Measurements from ENCODE around the gene VPS13D.
"Not testable (repeated sequence)": the region's sequence is repeated elsewhere in the genome, so short reads cannot be mapped to it uniquely, and the experiment has no call there.

The VPS13D gene

GRCh38 chr1:12456979-12457378 is 227.1 kb downstream of the VPS13D start:
- no peak for DNase-seq

- DNase-seq, result no peak
These were observed 227.9 kb downstream of the VPS13D start for GRCh38 chr1:12457771-12458170.

GRCh38 chr1:12458571-12458970 is 228.7 kb downstream of the VPS13D start:
- DNase-seq, result no peak

GRCh38 chr1:12460121-12460520 is 230.3 kb downstream of the VPS13D start:
- no peak for DNase-seq

DNA sequence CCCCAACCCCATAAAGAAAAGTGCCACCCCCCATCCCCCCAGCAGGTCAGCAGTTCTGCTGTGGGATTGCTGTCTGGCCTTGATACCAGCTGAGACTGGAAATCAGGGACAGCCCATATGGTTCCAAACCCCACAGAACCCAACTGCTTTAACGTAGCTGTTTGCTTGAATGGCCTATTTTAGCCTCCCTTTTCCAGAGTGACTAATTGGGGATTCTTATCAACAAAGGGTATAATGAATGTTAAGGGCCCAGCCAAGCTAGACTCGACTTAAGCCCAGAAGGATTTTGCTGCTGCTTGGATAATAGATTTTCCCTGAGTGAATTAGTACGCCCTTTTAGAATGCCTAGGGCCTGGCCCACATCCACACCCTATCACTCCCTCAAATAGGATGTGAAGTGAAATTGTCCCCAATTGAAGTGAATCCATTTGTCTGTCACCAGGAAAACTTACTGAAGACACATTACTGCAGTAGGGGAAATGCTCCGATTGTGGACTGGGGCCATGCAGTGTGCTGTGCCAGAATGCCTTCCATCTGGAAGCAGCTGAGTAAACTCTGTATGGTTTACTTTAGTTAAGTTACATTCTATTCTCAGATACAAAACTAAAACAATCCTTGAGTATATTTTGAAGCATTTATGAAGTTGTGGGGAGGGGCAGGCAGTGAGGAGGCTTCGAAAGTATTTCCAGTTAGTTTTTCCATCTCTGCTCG is 231.2 kb downstream of the VPS13D start:
- DNase-seq, result no peak

GRCh38 chr1:12461754-12462153 is 231.9 kb downstream of the VPS13D start:
- no peak for DNase-seq

GRCh38 chr1:12462586-12462985 is 232.8 kb downstream of the VPS13D start:
- DNase-seq, result no peak

GRCh38 chr1:12464045-12464461 is 234.2 kb downstream of the VPS13D start:
- no peak for DNase-seq

DNA sequence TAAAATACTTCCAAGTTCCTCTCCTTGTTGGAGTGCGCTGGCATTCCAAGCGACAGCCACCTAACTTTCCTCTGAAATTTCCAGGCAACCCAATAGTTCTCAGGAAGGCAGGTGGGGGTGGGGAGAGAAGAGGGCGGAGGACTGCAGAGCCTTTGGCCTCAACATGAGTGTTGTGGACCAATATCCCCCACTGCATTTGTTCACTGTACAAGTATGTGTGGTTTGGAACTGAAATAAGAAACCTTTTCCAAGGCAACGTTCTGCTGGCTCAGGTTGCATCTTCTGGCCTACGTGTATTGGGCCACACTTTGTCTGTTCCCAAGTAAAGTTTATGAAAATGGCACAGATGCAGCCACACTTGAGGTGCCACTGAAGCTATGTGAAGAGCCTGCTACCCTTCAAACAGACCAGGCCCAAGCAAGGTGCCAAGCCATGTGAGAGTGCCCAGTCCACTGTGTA is 234.8 kb downstream of the VPS13D start:
- no peak for DNase-seq

GRCh38 chr1:12465126-12465525 is 235.3 kb downstream of the VPS13D start:
- DNase-seq, result no peak

DNA sequence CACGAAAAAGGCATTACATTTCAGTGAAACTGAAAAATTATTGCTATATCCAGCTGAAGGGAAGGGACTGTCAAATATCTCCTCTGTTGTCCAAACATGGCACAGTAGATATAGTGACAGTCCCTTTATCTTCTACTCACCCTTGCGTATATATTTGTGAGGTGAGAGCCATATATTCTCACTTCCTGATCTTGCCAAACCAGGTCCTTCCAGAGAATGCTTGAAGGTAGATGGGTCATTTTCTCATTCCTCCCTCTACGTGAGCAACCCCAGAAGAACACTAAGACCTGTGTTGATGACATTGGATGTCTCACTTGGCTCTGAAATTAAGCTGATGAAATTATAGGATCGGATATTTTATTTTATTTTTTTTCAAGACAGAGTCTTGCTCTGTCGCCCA is 237.0 kb downstream of the VPS13D start:
- DNase-seq, result no peak

DNA sequence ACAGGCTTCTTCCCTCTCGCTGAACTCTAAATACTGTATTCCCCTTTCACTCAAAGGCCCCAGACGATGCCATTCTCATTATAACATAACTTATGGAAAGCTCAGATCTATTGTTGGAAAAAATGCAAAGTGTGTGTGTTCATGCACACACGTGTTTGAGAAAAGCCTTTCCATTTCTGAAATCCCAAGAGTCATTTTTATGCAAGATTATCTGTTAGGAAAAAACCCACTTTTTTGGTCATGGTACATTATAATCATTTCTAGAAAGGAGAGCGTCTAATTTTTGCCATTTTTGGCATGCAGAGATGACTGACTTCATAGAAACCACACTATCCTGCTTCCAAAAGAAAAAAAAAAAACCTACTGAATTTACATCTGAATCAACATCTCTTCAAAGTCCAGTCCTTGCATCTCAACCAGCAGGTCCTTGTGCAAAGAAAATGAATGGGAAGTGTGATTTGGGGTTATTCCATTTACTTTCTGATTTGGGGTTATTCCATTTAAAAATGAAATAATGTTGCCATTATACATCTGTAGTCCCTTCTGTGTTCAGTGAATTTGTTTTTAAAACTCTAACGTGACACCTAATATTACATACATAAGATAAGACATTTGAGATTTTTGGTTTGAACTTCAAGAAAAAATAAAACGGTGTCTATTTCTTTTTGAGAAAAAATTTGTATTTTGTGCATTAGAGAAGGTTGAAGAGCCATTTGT is 237.9 kb downstream of the VPS13D start:
- no peak for DNase-seq

DNA sequence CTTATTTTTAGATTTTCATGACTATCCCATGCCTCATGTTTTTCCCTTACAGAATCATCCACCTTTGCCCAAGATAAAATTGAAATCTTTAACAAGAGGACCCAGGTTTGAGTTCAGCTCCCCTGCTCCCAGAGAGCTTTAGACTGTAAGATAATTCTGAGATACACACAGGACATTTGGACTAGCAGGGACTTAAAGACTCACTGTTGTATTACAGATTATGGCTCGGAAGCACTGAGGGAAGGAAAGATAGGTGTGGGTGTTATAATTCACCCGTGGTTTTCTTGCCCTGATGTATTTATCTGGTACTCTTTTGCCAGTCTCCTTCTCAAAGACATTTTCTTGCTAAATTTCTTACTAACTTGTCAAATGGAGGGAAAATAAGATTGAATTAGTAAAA is 238.5 kb downstream of the VPS13D start:
- DNase-seq, result no peak

DNA sequence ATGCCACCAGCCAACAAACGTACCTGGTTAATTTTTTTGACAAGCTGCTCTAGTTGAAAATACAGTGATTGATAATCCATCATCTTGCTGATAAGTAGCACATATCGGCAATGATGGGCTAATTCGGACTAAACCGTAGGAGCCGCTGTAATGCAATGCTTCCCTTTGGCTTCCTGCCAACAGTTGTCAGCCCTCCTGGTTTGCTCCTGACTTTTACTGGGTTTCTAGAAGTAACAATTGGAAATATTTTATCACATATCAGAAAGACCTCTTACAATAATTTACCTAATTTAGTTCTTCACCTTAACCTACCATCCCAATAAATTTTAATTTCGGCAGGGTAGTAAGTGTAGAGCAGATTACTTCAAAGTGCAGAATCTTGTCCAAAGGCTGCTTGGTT is 239.7 kb downstream of the VPS13D start:
- no peak for DNase-seq

DNA sequence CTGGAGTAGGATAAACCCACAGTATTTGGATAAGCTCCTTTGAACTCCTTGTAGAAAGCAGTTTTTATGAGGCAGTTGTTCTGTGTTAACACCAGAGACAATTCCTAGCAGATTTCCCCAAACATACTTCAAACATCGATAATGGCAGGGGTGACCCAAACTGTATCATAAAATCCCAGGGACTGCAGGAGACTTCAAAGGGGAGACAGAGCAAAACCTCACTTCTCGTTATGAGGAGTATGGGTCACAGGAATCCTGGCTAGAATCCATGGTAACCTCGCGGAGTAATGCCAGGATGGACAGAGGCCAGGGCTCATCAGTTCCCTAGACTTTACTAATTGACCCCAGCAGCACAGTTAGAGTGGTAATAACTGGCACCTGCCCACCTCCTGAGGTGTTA is 240.2 kb downstream of the VPS13D start:
- DNase-seq, result no peak

DNA sequence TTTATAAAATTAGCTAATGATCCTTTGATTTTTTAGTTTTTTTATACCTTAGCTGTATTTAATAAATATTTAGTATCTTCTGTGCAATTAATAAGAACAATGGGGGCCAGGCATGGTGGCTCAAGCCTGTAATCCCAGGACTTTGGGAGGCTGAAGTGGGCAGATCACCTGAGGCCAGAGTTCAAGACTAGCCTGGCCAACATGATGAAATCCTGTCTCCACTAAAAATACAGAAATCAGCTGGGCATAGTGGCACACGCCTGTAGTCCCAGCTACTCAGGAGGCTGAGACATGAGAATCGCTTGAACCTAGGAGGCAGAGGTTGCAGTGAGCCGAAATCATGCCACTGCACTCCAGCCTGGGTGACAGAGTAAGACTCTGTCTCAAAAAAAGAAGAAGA is 241.1 kb downstream of the VPS13D start:
- DNase-seq, result not testable (repeated sequence)

DNA sequence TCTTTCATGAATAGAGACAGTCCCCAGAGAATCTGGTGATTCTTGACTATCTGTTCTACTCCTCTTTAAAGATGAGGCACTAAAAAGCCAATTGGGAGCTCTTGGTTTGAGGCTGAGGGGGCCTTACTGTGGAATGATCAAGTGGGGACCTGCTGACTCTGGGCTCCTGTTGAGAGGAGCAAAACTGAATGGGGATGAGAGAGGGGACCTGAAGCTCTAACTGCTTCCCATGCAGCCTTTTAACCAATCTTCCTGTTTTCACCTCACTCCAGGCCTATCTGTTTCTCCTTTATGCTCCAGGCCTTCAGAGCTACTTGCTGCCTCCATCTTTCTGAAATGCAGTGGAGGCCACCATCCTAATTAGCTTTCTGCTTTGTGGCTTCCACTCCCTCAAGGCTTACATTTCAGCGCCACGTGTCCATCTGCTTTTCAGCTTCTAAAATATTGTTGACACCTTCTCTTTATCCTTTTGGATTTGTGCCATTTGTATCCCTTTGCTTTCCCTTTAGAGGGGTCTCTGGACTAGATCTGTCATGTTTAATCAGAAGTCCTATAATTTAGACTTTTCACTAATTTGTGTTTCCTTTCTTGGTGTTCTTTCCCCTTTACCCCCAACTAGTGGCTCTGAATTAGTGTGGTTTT is 242.4 kb downstream of the VPS13D start:
- DNase-seq, result no peak

GRCh38 chr1:12472798-12473551 is 243.1 kb downstream of the VPS13D start:
- DNase-seq, result no peak

- no peak for DNase-seq
These were observed 243.9 kb downstream of the VPS13D start for GRCh38 chr1:12473596-12474362.

DNA sequence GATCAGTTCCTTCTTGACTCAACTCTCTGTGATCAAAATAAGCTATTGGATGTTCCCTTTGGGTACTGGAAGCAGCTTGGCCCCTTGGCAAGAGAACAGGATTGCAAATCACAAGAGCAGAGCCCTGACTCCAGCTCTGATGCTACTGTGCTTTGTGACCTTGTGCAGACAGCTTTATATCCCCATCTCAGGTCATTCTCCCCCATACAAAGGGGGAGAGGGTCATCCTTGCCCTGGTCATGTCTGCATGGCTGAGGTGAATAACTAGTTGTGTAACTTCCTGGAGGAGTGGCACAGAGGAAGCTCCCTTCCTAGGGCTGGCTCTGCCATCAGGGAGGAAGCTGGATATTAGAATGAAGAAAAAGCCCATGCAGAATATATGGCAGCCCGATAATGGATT is 245.3 kb downstream of the VPS13D start:
- DNase-seq, result no peak

- DNase-seq, result no peak
These were observed 245.7 kb downstream of the VPS13D start for GRCh38 chr1:12475530-12475934.

- no peak for DNase-seq
These were observed 246.1 kb downstream of the VPS13D start for GRCh38 chr1:12475947-12476346.

GRCh38 chr1:12477314-12477713 is 247.5 kb downstream of the VPS13D start:
- no peak for DNase-seq

Data from SIG-M5 (cell line).